HG02973 (cell line): ENCODE data around the gene TARP.

ENCODE experiments used
- ATAC-seq: cut with Tn5 transposase; IDR thresholded peaks from one replicate; pipeline ENCODE4 v1.9.1; 2021; ENCODE audit warnings: moderate library complexity; ENCODE audit not compliant: unreplicated experiment

The TARP gene

GRCh38 chr7:38222481-38223096, 50.8 kb downstream of the TARP start:
- peak; percentile 67 for ATAC-seq

DNA sequence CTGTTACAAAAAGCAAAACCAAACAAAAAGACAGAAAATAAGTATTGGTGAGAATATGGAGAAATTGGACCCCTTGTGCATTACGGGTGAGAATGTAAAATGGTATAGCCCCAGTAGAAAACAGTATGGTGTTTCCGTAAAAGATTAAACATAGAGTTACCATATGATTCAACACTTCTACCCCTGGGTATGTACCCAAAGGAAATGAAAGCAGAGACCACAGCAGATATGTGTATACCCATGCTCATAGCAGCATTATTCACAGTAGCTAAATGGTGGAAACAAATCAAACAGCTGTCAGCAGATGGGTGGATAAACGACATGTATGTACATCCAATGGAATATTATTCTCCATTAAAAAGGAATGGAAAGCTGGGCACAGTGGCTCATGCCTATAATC, 53.0 kb downstream of the TARP start:
- ATAC-seq, result no peak

GRCh38 chr7:38217672-38218071, 55.8 kb downstream of the TARP start:
- no peak for ATAC-seq

GRCh38 chr7:38215735-38216670, 57.4 kb downstream of the TARP start:
- ATAC-seq, result peak; percentile 97

- no peak for ATAC-seq
These were observed 58.3 kb downstream of the TARP start for GRCh38 chr7:38215115-38215514.

GRCh38 chr7:38211940-38212339, 61.5 kb downstream of the TARP start:
- ATAC-seq, result no peak

GRCh38 chr7:38211486-38211885, 62.0 kb downstream of the TARP start:
- ATAC-seq, result no peak
